Activated CD4-positive, CD25-positive, alpha-beta regulatory T cell treated with anti-CD3 and anti-CD28 coated beads, Interleukin-2, amount 50 U/mL, for 24 hours (primary cell): ENCODE results near the gene ASCC3.
"Not testable (repeated sequence)": the region's sequence is repeated elsewhere in the genome, so short reads cannot be mapped to it uniquely, and the experiment has no call there.

Experiments used
- ATAC-seq, 2 donors: fragments of 150-1000 bp; cut with Tn5 transposase; one replicate each; pipeline ENCODE4 v1.10.0; 2021; ENCODE audit warnings: mild to moderate bottlenecking in 1 of 2, moderate library complexity in 1 of 2

ASCC3 gene

GRCh38 chr6:100880853-100881706, at the start of gene ASCC3:
ASCC3 (minus strand) TSS chr6:100881329; CDS start chr6:100867997, 13,332 bp downstream.
- peak; percentile 96 for ATAC-seq

- ATAC-seq = no peak
These were observed 44.6 kb upstream of the ASCC3 start for GRCh38 chr6:100925749-100926148.

GRCh38 chr6:100924534-100925227, 43.6 kb upstream of the ASCC3 start:
- no peak for ATAC-seq

GRCh38 chr6:100923481-100924165, 42.5 kb upstream of the ASCC3 start:
- ATAC-seq = no peak

GRCh38 chr6:100920028-100920605, 39.0 kb upstream of the ASCC3 start:
- no peak for ATAC-seq

GRCh38 chr6:100918152-100918551, 37.0 kb upstream of the ASCC3 start:
- ATAC-seq = no peak

GRCh38 chr6:100915876-100916275, 34.7 kb upstream of the ASCC3 start:
- ATAC-seq = no peak

GRCh38 chr6:100913400-100914276, 32.5 kb upstream of the ASCC3 start:
- ATAC-seq = no peak

GRCh38 chr6:100906325-100906724, 25.2 kb upstream of the ASCC3 start:
- ATAC-seq = no peak

- ATAC-seq = no peak
These were observed 23.9 kb upstream of the ASCC3 start for GRCh38 chr6:100905067-100905466.

- no peak for ATAC-seq
These were observed 23.2 kb upstream of the ASCC3 start for GRCh38 chr6:100904316-100904715.

- ATAC-seq = no peak
These were observed 20.5 kb upstream of the ASCC3 start for GRCh38 chr6:100901582-100901981.

GRCh38 chr6:100899202-100899601, 18.1 kb upstream of the ASCC3 start:
- ATAC-seq = no peak

GRCh38 chr6:100897671-100898070, 16.5 kb upstream of the ASCC3 start:
- ATAC-seq = no peak

GRCh38 chr6:100893743-100894142, 12.6 kb upstream of the ASCC3 start:
- no peak for ATAC-seq

- no peak for ATAC-seq
These were observed 11.6 kb upstream of the ASCC3 start for GRCh38 chr6:100892693-100893092.

GRCh38 chr6:100892116-100892515, 11.0 kb upstream of the ASCC3 start:
- ATAC-seq = no peak

- no peak for ATAC-seq
These were observed 9.9 kb upstream of the ASCC3 start for GRCh38 chr6:100891079-100891478.

- not testable (repeated sequence) for ATAC-seq
These were observed 9.5 kb upstream of the ASCC3 start for GRCh38 chr6:100890646-100891045.

- ATAC-seq = no peak
These were observed 8.2 kb upstream of the ASCC3 start for GRCh38 chr6:100889351-100889750.

GRCh38 chr6:100886076-100886475, 4.9 kb upstream of the ASCC3 start:
- ATAC-seq = no peak

GRCh38 chr6:100883347-100883746, 2.2 kb upstream of the ASCC3 start:
- ATAC-seq = no peak
